ENCODE data around the gene COL4A4.

DNA sequence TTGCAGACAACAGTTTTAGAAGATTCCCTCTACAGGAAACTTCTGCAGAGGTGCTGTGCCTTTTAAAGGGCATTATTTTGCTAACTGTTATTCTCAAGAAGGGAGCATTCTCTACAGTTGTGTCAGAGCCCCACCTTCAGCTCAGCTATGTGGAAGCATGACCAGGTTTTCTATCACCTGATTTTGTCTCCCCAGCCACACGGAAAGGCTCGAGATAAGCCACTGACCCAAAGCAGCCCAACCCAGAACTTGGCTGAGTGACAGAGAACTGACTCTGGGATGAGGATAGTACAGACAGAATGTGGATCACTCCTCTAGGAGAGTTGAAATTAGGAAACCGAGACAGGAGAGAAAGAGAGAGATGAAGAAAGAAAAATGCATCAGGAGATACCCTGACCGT, 10.7 kb downstream of the COL4A4 start:
- TF ChIP-seq, protein P1, sequence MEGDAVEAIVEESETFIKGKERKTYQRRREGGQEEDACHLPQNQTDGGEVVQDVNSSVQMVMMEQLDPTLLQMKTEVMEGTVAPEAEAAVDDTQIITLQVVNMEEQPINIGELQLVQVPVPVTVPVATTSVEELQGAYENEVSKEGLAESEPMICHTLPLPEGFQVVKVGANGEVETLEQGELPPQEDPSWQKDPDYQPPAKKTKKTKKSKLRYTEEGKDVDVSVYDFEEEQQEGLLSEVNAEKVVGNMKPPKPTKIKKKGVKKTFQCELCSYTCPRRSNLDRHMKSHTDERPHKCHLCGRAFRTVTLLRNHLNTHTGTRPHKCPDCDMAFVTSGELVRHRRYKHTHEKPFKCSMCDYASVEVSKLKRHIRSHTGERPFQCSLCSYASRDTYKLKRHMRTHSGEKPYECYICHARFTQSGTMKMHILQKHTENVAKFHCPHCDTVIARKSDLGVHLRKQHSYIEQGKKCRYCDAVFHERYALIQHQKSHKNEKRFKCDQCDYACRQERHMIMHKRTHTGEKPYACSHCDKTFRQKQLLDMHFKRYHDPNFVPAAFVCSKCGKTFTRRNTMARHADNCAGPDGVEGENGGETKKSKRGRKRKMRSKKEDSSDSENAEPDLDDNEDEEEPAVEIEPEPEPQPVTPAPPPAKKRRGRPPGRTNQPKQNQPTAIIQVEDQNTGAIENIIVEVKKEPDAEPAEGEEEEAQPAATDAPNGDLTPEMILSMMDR (IDR thresholded peaks at IDR 0.05) = no peak
- no peak for TF ChIP-seq POLR2AphosphoS5 (IDR thresholded peaks at IDR 0.05)

Data from prostate gland (tissue), 2 donors.